Measurements from ENCODE around the gene RALGPS1. TPM values are rescaled to one million over a fixed set of nuclear protein-coding genes. Genes with fewer than 3 reads are reported as not detected.

RALGPS1 gene
- total and polyA plus RNA-seq, 2 of the 13 experiments (the other 11 are each of a cell fraction or from before 2014, with no cell fraction given): 3.7 to 6.5 TPM

- TF ChIP-seq ZNF800 (CRISPR knock-in tag; IDR thresholded peaks at IDR 0.05): no peak
- no peak for TF ChIP-seq SAFB2 (CRISPR knock-in tag; IDR thresholded peaks at IDR 0.05; ENCODE audit: borderline replicate concordance, low read depth)
- no peak for TF ChIP-seq ZNF292 (CRISPR knock-in tag; IDR thresholded peaks at IDR 0.05; ENCODE audit: borderline replicate concordance, low read depth)
- TF ChIP-seq, protein P1, sequence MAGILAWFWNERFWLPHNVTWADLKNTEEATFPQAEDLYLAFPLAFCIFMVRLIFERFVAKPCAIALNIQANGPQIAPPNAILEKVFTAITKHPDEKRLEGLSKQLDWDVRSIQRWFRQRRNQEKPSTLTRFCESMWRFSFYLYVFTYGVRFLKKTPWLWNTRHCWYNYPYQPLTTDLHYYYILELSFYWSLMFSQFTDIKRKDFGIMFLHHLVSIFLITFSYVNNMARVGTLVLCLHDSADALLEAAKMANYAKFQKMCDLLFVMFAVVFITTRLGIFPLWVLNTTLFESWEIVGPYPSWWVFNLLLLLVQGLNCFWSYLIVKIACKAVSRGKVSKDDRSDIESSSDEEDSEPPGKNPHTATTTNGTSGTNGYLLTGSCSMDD (CRISPR knock-in tag; IDR thresholded peaks at IDR 0.05): no peak
- no peak for TF ChIP-seq ZC3H13 (CRISPR knock-in tag; IDR thresholded peaks at IDR 0.05)
- TF ChIP-seq, protein P2, sequence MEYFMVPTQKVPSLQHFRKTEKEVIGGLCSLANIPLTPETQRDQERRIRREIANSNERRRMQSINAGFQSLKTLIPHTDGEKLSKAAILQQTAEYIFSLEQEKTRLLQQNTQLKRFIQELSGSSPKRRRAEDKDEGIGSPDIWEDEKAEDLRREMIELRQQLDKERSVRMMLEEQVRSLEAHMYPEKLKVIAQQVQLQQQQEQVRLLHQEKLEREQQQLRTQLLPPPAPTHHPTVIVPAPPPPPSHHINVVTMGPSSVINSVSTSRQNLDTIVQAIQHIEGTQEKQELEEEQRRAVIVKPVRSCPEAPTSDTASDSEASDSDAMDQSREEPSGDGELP (IDR thresholded peaks at IDR 0.05; ENCODE audit: borderline replicate concordance, low read depth): no peak
- no peak for TF ChIP-seq MTERF4 (CRISPR knock-in tag; IDR thresholded peaks at IDR 0.05)
- TF ChIP-seq ZNF34 (CRISPR knock-in tag; IDR thresholded peaks at IDR 0.05; ENCODE audit: borderline replicate concordance): no peak
- no peak for TF ChIP-seq ZFP62 (CRISPR knock-in tag; IDR thresholded peaks at IDR 0.05)
Measured at GRCh38 chr9:127049581-127049980, 135.0 kb downstream of the RALGPS1 start (continued).

All from HepG2 (cell line).